OCI-LY3 (cell line): ENCODE results near the gene FOS.

Experiments
- CTCF ChIP-seq: fragments of 200-600, 300-600 bp; sonication (generic); IDR thresholded peaks from 2 replicates; pipeline ENCODE4 v1.5.1; 2014; ENCODE audit warnings: antibody characterized with exemption, low read length, low read depth
- EZH2phosphoT487 ChIP-seq: fragments of 200-600 bp; shearing (Covaris generic); IDR thresholded peaks from 2 replicates; pipeline ENCODE4 v1.6.1; 2018; ENCODE audit warnings: antibody characterized with exemption, mixed run types, low read depth

- TF ChIP-seq CTCF (no peak), EZH2phosphoT487 (no peak)
Observed at GRCh38 chr14:75323571-75323970, 44.9 kb downstream of the FOS start.
